ENCODE measurements around the gene RBMS1. TPM values are rescaled to one million over a fixed set of nuclear protein-coding genes. Genes with fewer than 3 reads are reported as not detected.

RBMS1 gene
- total and polyA plus RNA-seq, 2 experiments from 2014 or later = 55.5 to 94.8 TPM

- no peak for DNase-seq (ENCODE audit: low spot score)
- Histone ChIP-seq H3K27me3 (ENCODE audit: insufficient read depth) (no peaks in the 10 kb centered on the region), H3K79me2 (replicated peaks; ENCODE audit: insufficient read depth) (no peaks in the 10 kb centered on the region), H3K4me3 (no peak overlapping the region), H3K27ac (ENCODE audit: low read depth) (no peak overlapping the region), H2AFZ (no peak overlapping the region), H3K4me2 (no peak overlapping the region), H3F3A (replicated peaks; ENCODE audit: low read depth) (no peaks in the 10 kb centered on the region), H3K36me3 (ENCODE audit: insufficient read depth) (no peaks in the 10 kb centered on the region), H4K20me1 (replicated peaks; ENCODE audit: insufficient read depth) (no peaks in the 10 kb centered on the region), H3K9me2 (ENCODE audit: insufficient read depth) (peaks cover 4% of the 10 kb centered on the region; the same call in 1 of the 2 replicates), H3K4me1 (ENCODE audit: insufficient read depth) (no peaks in the 10 kb centered on the region; the same call in 1 of the 2 replicates)
- no peak for ATAC-seq
- Mint-ChIP-seq H3K4me3 (no peak overlapping the region), H3K4me1 (no peaks in the 10 kb centered on the region; the same call in 2 of the 3 replicates), H3K27ac (no peak overlapping the region), H3K36me3 (ENCODE audit: low read depth) (no peaks in the 10 kb centered on the region), H3K9me3 (no peaks in the 10 kb centered on the region), H3K27me3 (ENCODE audit: insufficient read depth, low read depth, poor library complexity) (peaks cover 2% of the 10 kb centered on the region)
- TF ChIP-seq ZNF114 (CRISPR knock-in tag; IDR thresholded peaks at IDR 0.05) (no peak), ETS1 (IDR thresholded peaks at IDR 0.05) (no peak), NANOG (IDR thresholded peaks at IDR 0.05; ENCODE audit: borderline replicate concordance) (no peak), ZNF462 (CRISPR knock-in tag; IDR thresholded peaks at IDR 0.05) (no peak), CTCF (conservative IDR thresholded peaks at IDR 0.05; ENCODE audit: low read depth in 2 of 2) (no peak), EZH2phosphoT487 (IDR thresholded peaks at IDR 0.05; ENCODE audit: unreplicated experiment) (no peak), CREB1 (CRISPR knock-in tag; IDR thresholded peaks at IDR 0.05; ENCODE audit: low read depth) (no peak), STAT1 (IDR thresholded peaks at IDR 0.05; ENCODE audit: unreplicated experiment) (no peak), EZH2 (IDR thresholded peaks at IDR 0.05; ENCODE audit: low read depth, unreplicated experiment) (no peak), POLR2AphosphoS5 (IDR thresholded peaks at IDR 0.05; ENCODE audit: low read depth) (no peak), ZNF331 (CRISPR knock-in tag; IDR thresholded peaks at IDR 0.05; ENCODE audit: low read depth) (no peak), JUNB (IDR thresholded peaks at IDR 0.05; ENCODE audit: unreplicated experiment) (no peak), REST (IDR thresholded peaks at IDR 0.05; ENCODE audit: unreplicated experiment) (no peak)
These were observed 8.9 kb upstream of the RBMS1 start for GRCh38 chr2:160502478-160502877.

All from GM23338 (cell line).